ENCODE data around the gene SORBS2.

GRCh38 chr4:185740471-185740873, 71.5 kb downstream of the SORBS2 start:
- TF ChIP-seq POLR2AphosphoS5 (IDR thresholded peaks at IDR 0.05; ENCODE audit: low read depth, low read length) (no peak), POLR2A (IDR thresholded peaks at IDR 0.05; ENCODE audit: low read depth, low read length) (no peak), TAF1 (IDR thresholded peaks at IDR 0.05; ENCODE audit: low read depth, low read length) (no peak), SPI1 (IDR thresholded peaks at IDR 0.05; ENCODE audit: low read depth, low read length) (no peak)

Data from GM12891 (cell line).